Progenitor cell of endocrine pancreas (in vitro differentiated cells): ENCODE data around the gene TAP1. TPM values are rescaled to one million over a fixed set of nuclear protein-coding genes. Genes with fewer than 3 reads are reported as not detected.

Source experiments
- DNase-seq: peaks from one replicate; pipeline ENCODE4 v3.0.0; 2021; ENCODE audit warnings: low spot score; ENCODE audit not compliant: unreplicated experiment
- H3K27ac Mint-ChIP-seq: 2 replicates; pipeline ENCODE4 v1.8.0; 2021; ENCODE audit warnings: mild to moderate bottlenecking, moderate library complexity, mixed read lengths
- H3K27me3 Mint-ChIP-seq: 2 replicates; pipeline ENCODE4 v1.8.0; 2021; ENCODE audit warnings: mixed read lengths
- H3K36me3 Mint-ChIP-seq: 2 replicates; pipeline ENCODE4 v1.8.0; 2022; ENCODE audit warnings: mixed read lengths; ENCODE audit not compliant: insufficient read depth
- H3K4me1 Mint-ChIP-seq: 2 replicates; pipeline ENCODE4 v1.8.0; 2021; ENCODE audit warnings: low read depth, mixed read lengths
- H3K4me3 Mint-ChIP-seq: 2 replicates; pipeline ENCODE4 v1.8.0; 2021; ENCODE audit warnings: low read depth, mild to moderate bottlenecking, moderate library complexity, mixed read lengths
- H3K9me3 Mint-ChIP-seq: 2 replicates; pipeline ENCODE4 v1.8.0; 2021; ENCODE audit warnings: low read depth, mixed read lengths
- total RNA-seq: library from RNA; stranded (reverse); gene quantifications from 2 replicates; pipeline ENCODE4 v1.2.1, GENCODE V29; 2021
- TF ChIP-seq, protein P1 (sequence below): fragments of 200-600 bp; sonication (generic); IDR thresholded peaks from one replicate; pipeline ENCODE4 v1.5.0; 2021; ENCODE audit warnings: antibody characterized with exemption, mild to moderate bottlenecking; ENCODE audit not compliant: unreplicated experiment

TAP1 gene
- total RNA-seq, 1 donor from 2014 or later: 0.50 TPM

DNA sequence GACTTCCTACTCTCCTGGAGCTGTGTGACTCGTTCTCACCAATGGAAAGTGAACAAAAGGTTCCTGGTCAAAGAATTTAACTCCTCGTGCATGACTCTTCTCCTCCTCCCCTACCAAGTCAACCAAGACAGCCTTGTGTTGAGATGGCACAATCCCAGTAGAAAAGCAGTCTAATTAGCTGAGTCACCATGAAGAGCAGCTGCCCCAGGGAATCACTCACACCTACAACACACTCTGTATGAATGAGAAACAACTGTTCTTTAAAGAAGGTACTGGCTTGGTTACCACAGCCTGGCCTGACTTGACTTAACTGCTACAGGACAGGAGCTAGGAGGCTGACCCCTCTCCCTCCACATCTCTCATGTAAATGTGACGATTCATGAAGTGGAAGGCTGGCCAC is 33.8 kb downstream of the TAP1 start:
- TF ChIP-seq, protein P1, sequence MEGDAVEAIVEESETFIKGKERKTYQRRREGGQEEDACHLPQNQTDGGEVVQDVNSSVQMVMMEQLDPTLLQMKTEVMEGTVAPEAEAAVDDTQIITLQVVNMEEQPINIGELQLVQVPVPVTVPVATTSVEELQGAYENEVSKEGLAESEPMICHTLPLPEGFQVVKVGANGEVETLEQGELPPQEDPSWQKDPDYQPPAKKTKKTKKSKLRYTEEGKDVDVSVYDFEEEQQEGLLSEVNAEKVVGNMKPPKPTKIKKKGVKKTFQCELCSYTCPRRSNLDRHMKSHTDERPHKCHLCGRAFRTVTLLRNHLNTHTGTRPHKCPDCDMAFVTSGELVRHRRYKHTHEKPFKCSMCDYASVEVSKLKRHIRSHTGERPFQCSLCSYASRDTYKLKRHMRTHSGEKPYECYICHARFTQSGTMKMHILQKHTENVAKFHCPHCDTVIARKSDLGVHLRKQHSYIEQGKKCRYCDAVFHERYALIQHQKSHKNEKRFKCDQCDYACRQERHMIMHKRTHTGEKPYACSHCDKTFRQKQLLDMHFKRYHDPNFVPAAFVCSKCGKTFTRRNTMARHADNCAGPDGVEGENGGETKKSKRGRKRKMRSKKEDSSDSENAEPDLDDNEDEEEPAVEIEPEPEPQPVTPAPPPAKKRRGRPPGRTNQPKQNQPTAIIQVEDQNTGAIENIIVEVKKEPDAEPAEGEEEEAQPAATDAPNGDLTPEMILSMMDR: no peak
- H3K9me3 Mint-ChIP-seq: no peaks in the 10 kb centered on the region
- H3K27ac Mint-ChIP-seq: no peak overlapping the region
- DNase-seq: no peak
- H3K4me3 Mint-ChIP-seq: no peak overlapping the region
- H3K27me3 Mint-ChIP-seq: peaks cover 44% of the 10 kb centered on the region
- H3K36me3 Mint-ChIP-seq: no peaks in the 10 kb centered on the region
- H3K4me1 Mint-ChIP-seq: no peaks in the 10 kb centered on the region

DNA sequence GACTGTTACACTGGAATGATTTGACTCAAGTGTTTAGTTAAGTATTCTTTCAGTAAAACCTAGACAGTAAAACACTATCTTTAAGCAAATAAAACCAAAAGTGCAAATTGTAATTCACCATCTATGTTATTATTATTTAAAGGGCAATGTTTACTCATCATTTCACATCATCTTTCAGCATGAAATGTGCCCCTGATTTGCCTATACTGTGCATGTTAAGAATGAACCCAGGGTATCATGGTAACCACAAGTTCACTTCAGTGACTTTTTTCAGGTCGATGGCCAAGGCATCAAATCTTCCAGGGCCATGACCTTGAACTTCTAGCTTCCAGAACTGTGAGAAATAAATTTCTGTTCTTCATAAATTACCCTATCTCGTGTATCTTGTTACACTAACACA is 34.6 kb downstream of the TAP1 start:
- H3K4me3 Mint-ChIP-seq: no peak overlapping the region
- TF ChIP-seq, protein P1: no peak
- no peak for DNase-seq
- peaks cover 44% of the 10 kb centered on the region for H3K27me3 Mint-ChIP-seq
- no peaks in the 10 kb centered on the region for H3K4me1 Mint-ChIP-seq
- H3K27ac Mint-ChIP-seq: no peak overlapping the region
- no peaks in the 10 kb centered on the region for H3K36me3 Mint-ChIP-seq
- no peaks in the 10 kb centered on the region for H3K9me3 Mint-ChIP-seq

DNA sequence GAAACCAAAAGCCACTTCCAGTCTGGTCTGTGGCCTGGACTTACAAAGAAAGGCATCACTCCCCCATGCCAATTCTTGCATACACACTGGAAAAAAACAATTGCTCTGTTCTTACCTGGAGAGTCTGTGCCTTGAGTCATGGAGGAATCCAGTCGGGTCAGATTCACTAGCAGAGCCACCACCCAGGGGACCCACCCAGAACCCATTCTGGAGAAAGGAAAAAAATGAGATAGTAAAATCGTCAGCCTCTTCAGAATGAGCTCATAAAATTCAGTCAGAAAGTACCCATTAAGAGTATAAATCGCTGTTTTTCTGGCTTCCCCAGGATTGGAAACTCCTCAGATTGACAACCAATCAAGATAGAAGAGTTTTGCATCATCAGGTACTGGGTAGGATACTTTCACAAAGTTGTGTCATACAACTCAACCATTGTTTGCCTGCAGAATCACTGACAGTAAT is 36.7 kb downstream of the TAP1 start, which contains the start of gene HLA-DOB:
Gene HLA-DOB (minus strand): TSS at position 257 of the 459 bp plus-strand sequence. CDS start 51 bp downstream, at position 206.
- Mint-ChIP-seq H3K36me3 (no peaks in the 10 kb centered on the region), H3K4me1 (no peaks in the 10 kb centered on the region), H3K4me3 (no peak within 1 kb of the TSS), H3K27ac (no peak within 1 kb of the TSS), H3K9me3 (no peaks in the 10 kb centered on the region), H3K27me3 (peaks cover 58% of the 10 kb centered on the region)
- TF ChIP-seq, protein P1: no peak
- DNase-seq: no peak

DNA sequence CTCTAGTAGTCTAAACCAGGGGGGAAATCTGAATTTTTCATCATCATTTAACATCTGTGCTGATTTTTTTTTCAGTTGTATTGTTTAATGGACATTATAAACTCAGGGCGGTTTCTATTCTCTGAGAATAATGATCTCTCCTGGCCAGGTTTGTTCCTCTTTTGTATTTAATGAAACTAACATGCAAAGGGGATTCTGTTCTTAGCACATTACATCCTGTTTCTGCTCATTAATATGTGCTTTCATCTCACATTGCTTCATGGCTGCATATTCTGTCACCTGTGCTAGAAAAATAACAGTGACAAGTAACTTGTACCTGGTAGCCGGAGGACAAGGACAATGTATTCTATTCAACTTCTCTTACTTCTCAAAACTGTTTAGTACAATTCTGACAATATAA is 37.5 kb downstream of the TAP1 start:
- no peak overlapping the region for H3K27ac Mint-ChIP-seq
- H3K9me3 Mint-ChIP-seq: no peaks in the 10 kb centered on the region
- H3K27me3 Mint-ChIP-seq: peaks cover 50% of the 10 kb centered on the region
- no peaks in the 10 kb centered on the region for H3K36me3 Mint-ChIP-seq
- TF ChIP-seq, protein P1: no peak
- DNase-seq: no peak
- H3K4me1 Mint-ChIP-seq: no peaks in the 10 kb centered on the region
- no peak overlapping the region for H3K4me3 Mint-ChIP-seq

DNA sequence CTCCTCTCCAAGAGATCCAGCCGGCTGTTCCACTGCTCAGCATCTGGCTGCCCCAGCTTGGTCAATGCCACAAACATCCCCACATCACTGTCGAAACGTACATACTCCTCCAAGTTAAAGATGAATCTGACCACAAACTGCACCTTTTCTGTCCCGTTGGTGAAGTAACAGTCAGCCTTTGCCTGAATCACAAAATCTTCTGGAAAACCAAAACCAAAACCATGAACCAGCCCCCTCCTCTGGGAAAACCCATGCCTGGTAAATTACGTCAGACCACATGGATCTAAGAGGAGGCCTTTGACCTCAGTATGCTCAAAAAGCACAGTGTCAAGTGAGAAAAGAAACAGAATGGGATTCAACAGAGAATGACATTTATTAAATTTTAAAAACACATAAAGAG is 38.4 kb downstream of the TAP1 start:
- Mint-ChIP-seq H3K4me3 (no peak overlapping the region), H3K9me3 (no peaks in the 10 kb centered on the region), H3K36me3 (no peaks in the 10 kb centered on the region), H3K27ac (no peak overlapping the region), H3K27me3 (peaks cover 46% of the 10 kb centered on the region), H3K4me1 (no peaks in the 10 kb centered on the region)
- TF ChIP-seq, protein P1: no peak
- no peak for DNase-seq
